Upper lobe of right lung (tissue), 1 donor: ENCODE measurements around the gene RFC5. TPM values are rescaled to one million over a fixed set of nuclear protein-coding genes. Genes with fewer than 3 reads are reported as not detected.
A peak's percentile ranks its signal among the peaks of the same experiment; 100 is the strongest.

Source experiments
- ATAC-seq: fragments of 200-7000 bp; cut with Tn5 transposase; one replicate; pipeline ENCODE4 v1.9.1; 2020; ENCODE audit warnings: mild to moderate bottlenecking, moderate library complexity
- DNase-seq: peaks from one replicate; pipeline ENCODE4 v3.0.0-alpha.2; 2020
- H3K27ac ChIP-seq: fragments of 200-600 bp; one replicate; pipeline ENCODE4 v1.8.0; 2022
- H3K27me3 ChIP-seq: fragments of 200-600 bp; one replicate; pipeline ENCODE4 v1.8.0; 2022; ENCODE audit warnings: mild to moderate bottlenecking
- H3K36me3 ChIP-seq: fragments of 200-600 bp; one replicate; pipeline ENCODE4 v1.8.0; 2022
- H3K4me1 ChIP-seq: fragments of 200-600 bp; one replicate; pipeline ENCODE4 v1.8.0; 2022
- H3K4me3 ChIP-seq: fragments of 200-600 bp; one replicate; pipeline ENCODE4 v1.8.0; 2022; ENCODE audit warnings: mild to moderate bottlenecking
- H3K9me3 ChIP-seq: fragments of 200-600 bp; one replicate; pipeline ENCODE4 v1.8.0; 2022
- CTCF ChIP-seq: fragments of 200-600 bp; IDR thresholded peaks from one replicate; pipeline ENCODE4 v1.8.0; 2022; ENCODE audit warnings: antibody characterized with exemption
- intact Hi-C: fragments of 100-400 bp; cut with DNase I; formaldehyde crosslinking; loops from one replicate; pipeline ENCODE4 v1.11.0; 2022
- total RNA-seq: library from RNA; stranded (reverse); fragmentation: NEBNext Ultra II Directional; extraction: Animal tissue kit (Norgen Biotek cat#: 25700); gene quantifications from one replicate; pipeline ENCODE4 v1.2.1, GENCODE V29; 2021
- donor health status: DM: no; HTN: yes; CAD: no; lungs with severe emphysema.

RFC5 gene
- total RNA-seq, 1 donor from 2014 or later: 8.0 TPM

GRCh38 chr12:118044075-118044474, 27.6 kb downstream of the RFC5 start:
- peaks cover 85% of the 10 kb centered on the region for H3K36me3 ChIP-seq
- no peaks in the 10 kb centered on the region for H3K9me3 ChIP-seq
- no peak for TF ChIP-seq CTCF
- no peaks in the 10 kb centered on the region for H3K27me3 ChIP-seq
- H3K4me1 ChIP-seq: no peaks in the 10 kb centered on the region
- no peak for ATAC-seq
- intact Hi-C loops: no loop called here
- H3K27ac ChIP-seq: no peak overlapping the region
- no peak for DNase-seq
- H3K4me3 ChIP-seq: no peak overlapping the region

- no peak for ATAC-seq
- Histone ChIP-seq H3K36me3 (peaks cover 85% of the 10 kb centered on the region), H3K4me1 (no peaks in the 10 kb centered on the region), H3K9me3 (no peaks in the 10 kb centered on the region), H3K27ac (no peak overlapping the region), H3K4me3 (no peak overlapping the region), H3K27me3 (no peaks in the 10 kb centered on the region)
- intact Hi-C loops: no loop called here
- no peak for TF ChIP-seq CTCF
- no peak for DNase-seq
Measured at GRCh38 chr12:118044577-118044976, 28.1 kb downstream of the RFC5 start.

GRCh38 chr12:118046430-118046829, 29.9 kb downstream of the RFC5 start:
- no peak for ATAC-seq
- intact Hi-C loops: no loop called here
- no peak for DNase-seq
- TF ChIP-seq CTCF: no peak
- H3K4me1 ChIP-seq: peaks cover 1% of the 10 kb centered on the region
- no peaks in the 10 kb centered on the region for H3K9me3 ChIP-seq
- H3K27ac ChIP-seq: no peak overlapping the region
- peaks cover 84% of the 10 kb centered on the region for H3K36me3 ChIP-seq
- H3K27me3 ChIP-seq: no peaks in the 10 kb centered on the region
- H3K4me3 ChIP-seq: no peak overlapping the region

GRCh38 chr12:118050972-118051910, 34.7 kb downstream of the RFC5 start:
- H3K27me3 ChIP-seq: no peaks in the 10 kb centered on the region
- H3K9me3 ChIP-seq: no peaks in the 10 kb centered on the region
- no peak for TF ChIP-seq CTCF
- peaks cover 49% of the 10 kb centered on the region for H3K36me3 ChIP-seq
- peaks cover 38% of the 10 kb centered on the region for H3K4me1 ChIP-seq
- intact Hi-C loops: no loop called here
- H3K4me3 ChIP-seq: no peak overlapping the region
- H3K27ac ChIP-seq: peak overlapping the region; percentile 32
- DNase-seq (no peak), ATAC-seq (no peak)

GRCh38 chr12:118052324-118053070, 36.0 kb downstream of the RFC5 start:
- H3K36me3 ChIP-seq: peaks cover 45% of the 10 kb centered on the region
- H3K4me3 ChIP-seq: no peak overlapping the region
- peaks cover 44% of the 10 kb centered on the region for H3K4me1 ChIP-seq
- H3K27me3 ChIP-seq: no peaks in the 10 kb centered on the region
- DNase-seq (peak; percentile 69), ATAC-seq (peak; percentile 98)
- H3K9me3 ChIP-seq: no peaks in the 10 kb centered on the region
- peak overlapping the region; percentile 47 for H3K27ac ChIP-seq
- no peak for TF ChIP-seq CTCF
- intact Hi-C loops: no loop called here
